Hematopoietic multipotent progenitor cell treated with erythropoietin and hydrocortisone succinate and interleukin-3 and kit ligand, for 17 days (in vitro differentiated cells): ENCODE results near the gene NDUFAF7.
A peak's percentile ranks its signal among the peaks of the same experiment; 100 is the strongest.
"Not testable (repeated sequence)": the region's sequence is repeated elsewhere in the genome, so short reads cannot be mapped to it uniquely, and the experiment has no call there.

Experiments used
- DNase-seq: peaks from one replicate; pipeline ENCODE4 v3.0.0-alpha.2; 2015; ENCODE audit warnings: low spot score

NDUFAF7 gene

GRCh38 chr2:37219046-37219445, 12.4 kb upstream of the NDUFAF7 start:
- DNase-seq = no peak

DNA sequence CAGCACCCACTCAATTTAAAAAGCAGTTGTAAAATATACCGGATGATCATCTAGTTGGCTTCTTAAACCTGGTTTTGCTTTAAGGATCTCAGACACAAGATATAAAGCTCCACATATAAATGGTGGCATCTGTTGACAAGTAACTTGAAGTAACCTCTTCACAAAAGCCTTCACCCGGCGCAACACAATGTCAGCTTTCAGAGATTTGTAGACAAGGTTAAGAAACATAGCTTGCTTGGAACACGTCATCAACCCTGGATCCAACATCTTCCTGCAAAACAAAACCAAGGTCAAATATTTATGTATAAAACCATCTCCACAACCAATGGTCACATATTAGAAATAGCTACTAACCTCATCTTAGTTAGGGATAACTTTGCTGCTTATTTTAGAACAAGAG, 8.3 kb upstream of the NDUFAF7 start:
- no peak for DNase-seq

DNA sequence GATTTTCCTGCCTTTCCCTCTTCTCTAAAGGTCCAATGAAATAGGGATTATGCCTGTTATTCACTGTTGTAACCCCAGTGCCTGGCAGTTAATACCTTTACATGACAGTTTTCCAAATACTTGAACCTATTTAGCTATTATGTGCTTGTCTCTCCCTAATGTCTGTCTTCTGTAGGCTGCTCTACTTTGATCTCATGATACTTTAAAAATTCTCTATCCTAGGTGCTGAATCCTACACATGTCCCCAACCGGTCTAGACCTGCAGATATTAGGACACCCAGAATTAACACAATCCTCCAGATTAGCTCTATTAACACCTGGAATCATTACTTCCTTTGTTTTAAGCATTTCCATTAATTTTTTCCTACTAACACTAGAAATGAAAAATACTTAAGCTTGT, 7.4 kb upstream of the NDUFAF7 start:
- DNase-seq = no peak

GRCh38 chr2:37225129-37225528, 6.3 kb upstream of the NDUFAF7 start:
- DNase-seq = not testable (repeated sequence)

GRCh38 chr2:37226863-37227262, 4.6 kb upstream of the NDUFAF7 start:
- no peak for DNase-seq

- DNase-seq = no peak
These were observed 2.7 kb upstream of the NDUFAF7 start for GRCh38 chr2:37228788-37229187.

GRCh38 chr2:37230581-37230980, 877 bp upstream of the NDUFAF7 start:
- peak; percentile 20 for DNase-seq

GRCh38 chr2:37232131-37232933, 874 bp downstream of the NDUFAF7 start:
- peak; percentile 25 for DNase-seq

GRCh38 chr2:37243435-37243834, 12.0 kb downstream of the NDUFAF7 start:
- DNase-seq = no peak

DNA sequence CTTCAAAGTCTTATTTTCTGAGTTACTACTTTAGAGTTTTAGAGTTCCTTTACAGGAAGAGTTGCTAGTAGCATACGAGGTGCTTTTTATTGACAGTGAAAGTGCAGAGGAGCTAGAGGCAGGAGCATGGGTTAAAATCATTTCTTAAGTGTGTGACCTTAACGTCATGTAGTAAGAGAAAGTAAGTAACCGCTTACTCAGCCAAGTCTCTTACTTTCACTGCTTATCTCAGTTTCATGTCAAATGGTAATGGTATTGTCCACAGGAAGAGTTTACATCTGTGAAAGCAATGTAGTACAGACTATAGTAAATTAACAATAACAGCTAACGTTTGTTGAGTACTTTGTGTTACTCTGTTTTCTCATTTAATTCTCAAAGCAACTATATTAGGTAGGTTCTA, 12.6 kb downstream of the NDUFAF7 start:
- no peak for DNase-seq

DNA sequence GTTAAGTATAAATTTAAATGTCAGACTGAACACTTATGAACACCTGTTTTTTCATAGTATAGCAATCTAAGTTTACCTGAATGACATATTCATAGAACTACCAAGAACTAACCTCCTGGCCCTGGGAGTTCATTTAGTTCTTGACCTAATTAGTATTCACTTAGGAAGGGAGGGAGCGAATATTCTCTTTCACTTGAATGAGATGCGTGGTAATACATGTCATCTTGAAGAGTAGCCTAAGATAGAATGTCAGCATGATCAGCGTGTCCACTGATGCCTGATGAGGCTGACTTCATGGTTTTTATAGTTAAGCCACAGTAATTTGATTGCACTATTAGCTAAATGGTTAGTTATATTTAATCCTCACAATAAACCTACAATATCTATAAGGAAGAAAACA, 13.3 kb downstream of the NDUFAF7 start:
- DNase-seq = no peak

- DNase-seq = no peak
These were observed 14.7 kb downstream of the NDUFAF7 start for GRCh38 chr2:37246205-37246604.

DNA sequence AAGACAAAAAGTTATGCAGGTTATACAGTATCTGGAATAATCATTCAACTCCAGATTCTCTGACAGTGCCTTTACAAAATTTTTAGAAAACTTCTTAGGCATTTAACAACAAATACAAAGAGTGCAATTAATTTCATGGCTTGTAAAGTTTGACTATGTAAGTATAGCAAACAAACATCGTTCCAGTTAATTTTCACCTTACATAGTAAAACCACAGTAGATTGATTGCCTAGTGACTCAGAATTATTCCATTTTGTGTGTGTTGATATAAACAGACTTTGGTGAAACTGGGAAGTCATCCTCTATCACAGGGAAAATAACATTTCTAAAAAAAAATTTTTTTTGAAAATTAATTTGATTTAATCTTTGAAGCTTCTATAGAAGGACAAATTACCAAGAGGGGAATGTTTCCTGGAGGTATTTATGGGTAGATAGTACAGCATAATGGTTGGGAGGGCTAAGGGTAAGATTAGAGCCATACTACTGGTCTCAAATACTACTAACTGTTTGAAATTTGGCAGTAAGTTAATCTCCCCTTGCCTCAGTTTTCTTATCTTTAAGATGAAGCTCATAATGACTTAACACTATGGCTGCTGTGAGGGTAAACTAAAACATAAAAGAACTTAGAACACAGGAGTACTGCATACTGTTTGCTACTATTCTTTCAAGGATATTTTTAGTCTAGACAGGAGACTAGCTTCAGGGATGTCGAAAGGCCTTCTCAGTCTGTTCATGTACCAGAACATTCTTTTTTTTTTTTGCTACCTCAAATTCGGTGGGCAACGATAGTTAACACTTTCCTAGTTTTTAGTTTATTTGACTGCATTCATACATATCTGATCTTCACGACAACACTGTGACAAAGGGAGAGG, 19.6 kb downstream of the NDUFAF7 start:
- DNase-seq = no peak

- no peak for DNase-seq
These were observed 31.1 kb downstream of the NDUFAF7 start for GRCh38 chr2:37262522-37262921.

- DNase-seq = no peak
These were observed 32.4 kb downstream of the NDUFAF7 start for GRCh38 chr2:37263839-37264238.

DNA sequence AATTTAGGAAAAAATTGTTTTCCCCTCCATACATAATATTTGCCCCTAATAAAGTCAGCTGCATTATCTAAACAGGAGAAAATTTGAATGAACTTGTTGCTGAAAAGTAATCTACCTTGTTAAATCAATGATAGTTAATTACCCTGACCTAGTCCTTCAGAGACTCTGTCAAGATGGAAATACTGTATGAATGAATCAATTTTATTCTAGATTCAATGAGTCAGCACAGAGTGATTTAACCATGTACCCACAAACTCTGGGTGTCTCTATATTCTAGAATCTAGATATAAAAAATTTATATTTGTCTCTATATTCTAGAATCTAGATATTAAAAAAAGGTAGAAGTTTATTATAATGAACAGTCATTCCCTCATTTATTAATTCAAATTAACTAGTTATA, 36.2 kb downstream of the NDUFAF7 start:
- DNase-seq = no peak

GRCh38 chr2:37268111-37268510, 36.7 kb downstream of the NDUFAF7 start:
- no peak for DNase-seq

DNA sequence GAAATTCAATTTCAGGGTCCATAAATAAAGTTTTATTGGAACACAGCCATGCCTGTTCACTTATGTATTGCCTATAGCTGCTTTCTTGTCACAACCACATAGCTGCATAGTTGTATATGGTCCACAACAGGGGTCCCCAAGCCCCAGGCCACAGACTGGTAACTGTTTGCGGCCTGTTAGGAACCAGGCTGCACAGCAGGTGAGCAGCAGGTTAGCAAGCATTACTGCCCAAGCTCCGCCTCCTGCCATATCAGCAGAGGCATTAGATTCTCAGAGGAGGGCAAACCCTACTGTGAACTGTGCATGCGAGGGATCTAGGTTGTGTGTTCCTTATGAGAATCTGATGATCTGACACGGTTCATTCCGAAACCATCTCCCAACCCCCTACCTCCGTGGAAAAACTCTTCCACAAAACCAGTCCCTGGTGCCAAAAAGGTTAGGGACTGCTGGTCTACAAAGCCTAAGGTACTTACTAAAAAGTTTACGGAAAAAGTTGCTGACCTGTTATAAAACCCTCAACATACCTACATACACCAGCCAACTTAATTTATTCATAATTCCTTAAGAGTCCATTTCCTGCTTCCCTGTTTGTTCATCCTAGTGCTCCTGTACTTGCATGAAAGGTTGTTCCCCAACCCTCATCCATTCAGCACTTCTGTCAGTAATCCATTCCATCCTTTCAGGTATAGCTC, 40.1 kb downstream of the NDUFAF7 start:
- DNase-seq = no peak

DNA sequence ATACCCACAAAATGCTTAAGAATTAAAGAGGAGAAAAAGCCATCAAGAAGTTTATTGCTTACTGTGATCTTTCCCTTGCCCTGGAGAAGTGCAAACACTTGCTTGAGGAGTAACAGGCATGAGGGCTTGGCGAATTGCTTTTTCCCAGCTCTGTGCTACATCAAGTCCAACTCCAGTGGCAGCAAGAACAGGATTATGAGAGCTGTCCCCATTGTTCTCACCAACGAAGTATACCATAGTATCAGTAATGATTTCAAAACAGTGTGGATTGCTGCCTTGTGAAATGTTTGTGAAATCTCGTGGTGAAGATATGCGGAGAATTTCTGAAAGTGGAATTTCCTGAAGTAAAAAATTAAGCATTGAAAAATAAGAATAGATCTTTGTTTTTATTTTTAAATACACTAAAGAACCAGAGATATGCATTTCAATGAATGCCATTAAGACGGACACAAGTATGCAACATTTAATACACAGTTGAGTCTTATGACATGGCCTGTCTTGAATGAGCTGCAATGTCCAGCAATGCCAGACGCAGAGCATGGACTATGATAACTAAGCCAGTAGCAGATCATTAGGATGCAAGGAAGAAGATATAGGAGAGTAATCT, 43.0 kb downstream of the NDUFAF7 start:
- DNase-seq = no peak

DNA sequence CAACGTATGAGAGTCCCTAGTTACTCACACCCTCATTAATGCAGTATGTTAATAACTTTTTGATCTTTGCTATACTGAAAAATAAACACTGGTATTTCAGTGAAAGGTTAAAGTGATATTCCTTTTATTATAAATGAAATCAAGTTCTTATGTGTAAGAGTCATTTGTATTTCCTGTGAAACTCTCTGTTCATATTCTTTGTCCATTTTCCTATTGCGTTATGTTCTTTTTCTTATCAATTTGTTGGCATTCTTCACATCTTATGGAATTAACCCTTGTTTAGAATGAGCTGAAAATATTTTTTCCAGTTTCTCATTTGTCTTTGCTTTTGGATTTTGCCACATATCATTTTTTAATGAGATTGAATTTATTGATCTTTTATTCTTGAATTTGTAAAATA, 44.8 kb downstream of the NDUFAF7 start:
- no peak for DNase-seq

GRCh38 chr2:37281916-37282315, 50.5 kb downstream of the NDUFAF7 start:
- DNase-seq = no peak

DNA sequence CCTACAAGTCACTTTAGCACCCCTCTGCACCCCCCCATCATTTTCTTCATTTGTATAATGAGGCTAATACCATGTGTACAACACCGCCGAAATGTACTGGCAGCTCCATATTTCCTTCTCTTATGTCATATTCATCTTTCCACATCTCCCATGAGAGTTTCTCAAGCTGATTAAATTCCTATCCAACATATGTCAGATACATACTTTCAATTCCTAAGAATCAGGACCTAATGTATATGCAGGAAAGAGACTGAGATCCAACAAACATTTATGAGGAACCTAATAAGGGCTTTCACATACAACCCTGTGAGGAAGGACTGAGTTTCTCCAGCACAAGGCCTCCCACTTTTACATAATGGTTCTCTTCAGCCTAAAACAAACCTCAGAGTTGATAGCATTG, 51.3 kb downstream of the NDUFAF7 start:
- no peak for DNase-seq
